ENCODE results near the gene ACOX3. TPM values are rescaled to one million over a fixed set of nuclear protein-coding genes. Genes with fewer than 3 reads are reported as not detected.

The ACOX3 gene
- total and polyA plus RNA-seq, 11 donors = 16.9 to 51.6 (median 24.1) TPM

GRCh38 chr4:8414377-8414776, 26.1 kb downstream of the ACOX3 start:
- no peak overlapping the region for H3K4me3 ChIP-seq
- peaks cover 0 to 20% (median 10%) of the 10 kb centered on the region in 12 donors for H3K4me1 ChIP-seq
- intact Hi-C loops (cut with DNase I) = loop anchor here in 2 of 10 donors (5.0 to 10.0 kb wide), 2 partner anchors 237 to 240 kb away; no protein-coding TSS in a partner anchor
- no peak overlapping the region for H3K27ac ChIP-seq
- no peak for ATAC-seq
- H3K27me3 ChIP-seq = no peaks in the 10 kb centered on the region
- peaks cover 0 to 57% (median 39%) of the 10 kb centered on the region in 9 donors for H3K36me3 ChIP-seq
- 85 to 100% (median 88%) methylated on average over 2 of the region's 2 CpGs for WGBS, 4 donors
- H3K9me3 ChIP-seq = no peaks in the 10 kb centered on the region
- TF ChIP-seq, protein P1, sequence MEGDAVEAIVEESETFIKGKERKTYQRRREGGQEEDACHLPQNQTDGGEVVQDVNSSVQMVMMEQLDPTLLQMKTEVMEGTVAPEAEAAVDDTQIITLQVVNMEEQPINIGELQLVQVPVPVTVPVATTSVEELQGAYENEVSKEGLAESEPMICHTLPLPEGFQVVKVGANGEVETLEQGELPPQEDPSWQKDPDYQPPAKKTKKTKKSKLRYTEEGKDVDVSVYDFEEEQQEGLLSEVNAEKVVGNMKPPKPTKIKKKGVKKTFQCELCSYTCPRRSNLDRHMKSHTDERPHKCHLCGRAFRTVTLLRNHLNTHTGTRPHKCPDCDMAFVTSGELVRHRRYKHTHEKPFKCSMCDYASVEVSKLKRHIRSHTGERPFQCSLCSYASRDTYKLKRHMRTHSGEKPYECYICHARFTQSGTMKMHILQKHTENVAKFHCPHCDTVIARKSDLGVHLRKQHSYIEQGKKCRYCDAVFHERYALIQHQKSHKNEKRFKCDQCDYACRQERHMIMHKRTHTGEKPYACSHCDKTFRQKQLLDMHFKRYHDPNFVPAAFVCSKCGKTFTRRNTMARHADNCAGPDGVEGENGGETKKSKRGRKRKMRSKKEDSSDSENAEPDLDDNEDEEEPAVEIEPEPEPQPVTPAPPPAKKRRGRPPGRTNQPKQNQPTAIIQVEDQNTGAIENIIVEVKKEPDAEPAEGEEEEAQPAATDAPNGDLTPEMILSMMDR (IDR thresholded peaks at IDR 0.05) = no peak
- no peak for TF ChIP-seq POLR2A (IDR thresholded peaks at IDR 0.05)
- DNase-seq = no peak

DNA sequence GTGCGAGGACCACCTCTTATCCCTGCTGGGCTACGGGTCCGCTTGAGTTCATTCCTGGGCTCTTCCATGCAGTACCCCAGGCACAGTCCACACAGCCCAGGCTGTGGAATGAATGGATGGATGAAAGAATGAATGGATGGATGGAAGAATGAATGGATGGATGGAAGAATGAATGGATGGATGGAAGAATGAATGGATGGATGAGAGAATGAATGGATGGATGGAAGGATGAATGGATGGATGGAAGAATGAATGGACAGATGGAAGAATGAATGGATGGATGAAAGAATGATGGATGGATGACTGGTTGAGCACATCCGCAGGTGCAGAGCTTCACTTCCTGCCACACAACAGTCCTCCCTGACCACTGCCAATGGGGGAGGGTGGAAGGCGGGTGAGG, 28.2 kb downstream of the ACOX3 start:
- DNase-seq (no peak), ATAC-seq (no peak)
- H3K4me3 ChIP-seq = no peak overlapping the region
- intact Hi-C loops (cut with DNase I) = loop anchor here in 2 of 10 donors (5.0 to 10.0 kb wide), 2 partner anchors 235 to 237 kb away; no protein-coding TSS in a partner anchor
- H3K27ac ChIP-seq = no peak overlapping the region
- WGBS, 4 donors = 93 to 97% (median 96%) methylated on average over 5 of the region's 5 CpGs
- H3K36me3 ChIP-seq = peaks cover 0 to 75% (median 48%) of the 10 kb centered on the region in 9 donors
- no peak for TF ChIP-seq POLR2A (IDR thresholded peaks at IDR 0.05)
- TF ChIP-seq, protein P1 (IDR thresholded peaks at IDR 0.05) = no peak
- peaks cover 0 to 19% (median 10%) of the 10 kb centered on the region in 12 donors for H3K4me1 ChIP-seq
- H3K9me3 ChIP-seq = no peaks in the 10 kb centered on the region
- H3K27me3 ChIP-seq = no peaks in the 10 kb centered on the region

DNA sequence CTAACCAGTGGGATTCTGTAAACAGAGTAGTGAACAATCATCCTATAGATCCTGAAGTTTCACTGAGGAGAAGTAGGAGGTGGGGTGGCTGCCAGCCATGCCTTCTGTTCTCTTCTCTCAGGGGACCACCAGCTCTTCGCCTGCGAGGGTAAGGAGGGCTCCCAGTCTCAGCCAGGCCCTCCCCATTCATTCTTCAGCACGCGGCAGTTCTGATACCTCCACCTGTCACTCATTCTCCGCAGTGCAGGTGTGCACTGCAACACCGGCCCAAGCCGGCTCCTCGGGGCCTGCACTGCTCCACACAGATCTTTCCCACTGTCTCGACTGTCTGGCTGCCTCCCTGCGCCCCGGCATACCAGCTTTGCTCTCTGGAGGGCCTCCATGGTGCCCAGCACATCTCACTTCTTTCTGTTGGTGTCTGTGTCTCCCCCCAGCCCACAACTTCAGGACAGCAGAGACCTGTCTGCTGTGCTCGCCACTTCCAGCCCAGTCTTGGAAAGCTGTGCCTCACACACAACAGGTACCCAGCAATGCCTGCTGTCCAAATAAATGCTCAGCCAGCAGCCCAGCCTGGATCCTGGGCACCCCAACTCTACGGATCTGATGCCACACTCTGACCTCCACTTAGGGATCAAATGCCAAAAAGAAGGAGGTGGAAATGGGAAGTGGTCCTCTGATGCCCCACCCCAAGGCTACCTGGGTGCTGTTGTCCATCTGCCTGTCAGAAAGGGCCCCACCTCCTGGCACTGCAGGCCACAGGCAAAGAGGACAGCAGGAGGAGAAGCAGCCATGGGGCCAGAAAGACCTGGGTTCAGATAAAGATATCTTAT, 29.0 kb downstream of the ACOX3 start:
- TF ChIP-seq POLR2A (IDR thresholded peaks at IDR 0.05) = no peak
- TF ChIP-seq, protein P1 (IDR thresholded peaks at IDR 0.05) = no peak
- Histone ChIP-seq H3K4me1 (peaks cover 0 to 19% (median 11%) of the 10 kb centered on the region in 12 donors), H3K27ac (no peak overlapping the region), H3K36me3 (peaks cover 0 to 80% (median 48%) of the 10 kb centered on the region in 9 donors), H3K4me3 (no peak overlapping the region), H3K9me3 (peaks cover 0 to 5% (median 0%) of the 10 kb centered on the region in 12 donors), H3K27me3 (no peaks in the 10 kb centered on the region)
- DNase-seq = peak in 1 of 5 donors; percentile 26
- 90 to 94% (median 92%) methylated on average over 12 to 13 of the region's 13 CpGs for WGBS, 4 donors
- intact Hi-C loops (cut with DNase I) = loop anchor here in 2 of 10 donors (5.0 to 10.0 kb wide), 2 partner anchors 234 to 237 kb away; no protein-coding TSS in a partner anchor
- ATAC-seq = no peak

- TF ChIP-seq POLR2A (IDR thresholded peaks at IDR 0.05) = no peak
- TF ChIP-seq, protein P1 (IDR thresholded peaks at IDR 0.05) = peak in 11 of 12 donors; percentile 9 to 61 (median 43)
- H3K9me3 ChIP-seq = peaks cover 0 to 5% (median 0%) of the 10 kb centered on the region in 12 donors
- ATAC-seq = peak; percentile 70 to 79 (median 74)
- peaks cover 0 to 22% (median 11%) of the 10 kb centered on the region in 12 donors for H3K4me1 ChIP-seq
- no peaks in the 10 kb centered on the region for H3K27me3 ChIP-seq
- H3K27ac ChIP-seq = no peak overlapping the region
- no peak overlapping the region for H3K4me3 ChIP-seq
- WGBS, 4 donors = 64 to 73% (median 66%) methylated on average over 21 to 26 of the region's 26 CpGs
- intact Hi-C loops (cut with DNase I) = loop anchor here in 2 of 10 donors (5.0 to 10.0 kb wide), 2 partner anchors 233 to 236 kb away; no protein-coding TSS in a partner anchor
- H3K36me3 ChIP-seq = peaks cover 0 to 78% (median 43%) of the 10 kb centered on the region in 9 donors
- peak; percentile 57 to 80 (median 71) for DNase-seq
Measured at GRCh38 chr4:8410641-8411271, 29.8 kb downstream of the ACOX3 start.
